Endothelial cell of umbilical vein (primary cell): ENCODE data around the gene CCL21. TPM values are rescaled to one million over a fixed set of nuclear protein-coding genes. Genes with fewer than 3 reads are reported as not detected.

ENCODE experiments used
- BruUV-seq: library from RNA; stranded (reverse); fragments of 400-500 nt; replicated peaks from 2 replicates; lab custom pipeline; 2021; lab: Mats Ljungman, UMichigan
- CTCF ChIA-PET: fragments of 300-600, 350-600 bp; sonication (Branson Sonifier 250); formaldehyde crosslinking; loops from one replicate; lab custom pipeline; 2021; ENCODE audit warnings: antibody characterized with exemption, inconsistent platforms; lab: Charles Lee
- POLR2A ChIA-PET: fragments of 300-600, 350-600 bp; sonication (Branson Sonifier 250); formaldehyde crosslinking; loops from one replicate; lab custom pipeline; 2021; ENCODE audit warnings: antibody characterized with exemption, inconsistent platforms; lab: Charles Lee
- DNase-seq: peaks from one replicate; pipeline ENCODE4 v3.0.0-alpha.2; 2011; ENCODE audit warnings: low read depth, low spot score
- FAIRE-seq: peaks from 2 replicates; lab custom pipeline; 2011; peaks lifted over from hg19 to GRCh38; lab: Jason Lieb, UNC
- H2AFZ ChIP-seq: 2 replicates; pipeline ENCODE4 v1.6.0; 2012; ENCODE audit warnings: low read depth, low read length, control low read depth, inconsistent platforms
- H3K27ac ChIP-seq: 2 replicates; pipeline ENCODE4 v1.5.1; 2011; ENCODE audit warnings: low read depth, mild to moderate bottlenecking, control low read depth, low read length, moderate library complexity; ENCODE audit not compliant: insufficient read depth
- H3K27me3 ChIP-seq, 2 experiments: 2 replicates each; pipeline versions ENCODE4 v1.6.0 to v1.6.1; 2011; ENCODE audit warnings: low read length in 2 of 2, mixed read lengths in 1 of 2; ENCODE audit not compliant: control insufficient read depth in 2 of 2, insufficient read depth in 2 of 2
- H3K36me3 ChIP-seq, 2 experiments: 2 replicates in 1 of 2; 3 replicates in 1 of 2; pipeline ENCODE4 v1.5.1; 2011; ENCODE audit warnings: low read length in 2 of 2, mild to moderate bottlenecking in 1 of 2, moderate library complexity in 1 of 2; ENCODE audit not compliant: control insufficient read depth in 2 of 2, insufficient read depth in 2 of 2; ENCODE audit errors: extremely low read depth in 1 of 2
- H3K4me1 ChIP-seq: 3 replicates; pipeline ENCODE4 v1.5.1; 2011; ENCODE audit warnings: mild to moderate bottlenecking, low read length; ENCODE audit not compliant: control insufficient read depth, insufficient read depth; ENCODE audit errors: extremely low read depth
- H3K4me2 ChIP-seq: 2 replicates; pipeline ENCODE4 v1.6.1; 2011; ENCODE audit warnings: low read length, control low read depth, mixed read lengths; ENCODE audit not compliant: insufficient read depth
- H3K4me3 ChIP-seq, 3 experiments: fragments of 200-600 bp in 1 of 3; sonication (generic), shearing (Covaris generic) in 1 of 3; replicated peaks in 1 of 3; 2 replicates each; pipeline ENCODE4 v1.5.1; 2011 to 2016; ENCODE audit warnings: control low read depth in 3 of 3, low read length in 3 of 3, mild to moderate bottlenecking in 2 of 3, inconsistent platforms in 1 of 3, low read depth in 1 of 3, moderate library complexity in 1 of 3; ENCODE audit not compliant: insufficient read depth in 1 of 3
- H3K79me2 ChIP-seq: 2 replicates; pipeline ENCODE4 v1.6.0; 2012; ENCODE audit warnings: low read length, inconsistent platforms; ENCODE audit not compliant: control insufficient read depth, insufficient read depth
- H3K9ac ChIP-seq: replicated peaks from 2 replicates; pipeline ENCODE3; 2011; ENCODE audit warnings: low read length, control low read depth; ENCODE audit not compliant: insufficient read depth; ENCODE audit errors: extremely low read depth
- H3K9me1 ChIP-seq: replicated peaks from 3 replicates; pipeline ENCODE4 v1.6.0; 2011; ENCODE audit warnings: mild to moderate bottlenecking, low read length; ENCODE audit not compliant: control insufficient read depth, insufficient read depth; ENCODE audit errors: extremely low read depth
- H3K9me3 ChIP-seq: replicated peaks from 2 replicates; pipeline ENCODE4 v1.5.1; 2012; ENCODE audit warnings: low read length, inconsistent platforms; ENCODE audit not compliant: control insufficient read depth, insufficient read depth
- H4K20me1 ChIP-seq: replicated peaks from 2 replicates; pipeline ENCODE3; 2011; ENCODE audit warnings: mild to moderate bottlenecking, low read length; ENCODE audit not compliant: control insufficient read depth, insufficient read depth; ENCODE audit errors: extremely low read depth
- CTCF ChIP-seq, 2 donors: IDR thresholded peaks; 1 replicate in 1 of 2; 2 replicates in 1 of 2; pipeline ENCODE4 v1.5.1; 2011; ENCODE audit warnings: low read length in 2 of 2, mild to moderate bottlenecking in 2 of 2, moderate library complexity in 2 of 2, control low read depth in 1 of 2, inconsistent platforms in 1 of 2, low read depth in 1 of 2; ENCODE audit not compliant: insufficient read depth in 1 of 2; ENCODE audit errors: extremely low read depth in 1 of 2
- EZH2 ChIP-seq: IDR thresholded peaks from 2 replicates; pipeline ENCODE4 v1.6.1; 2012; ENCODE audit warnings: borderline replicate concordance, low read depth, mild to moderate bottlenecking, moderate library complexity, low read length, inconsistent platforms; ENCODE audit not compliant: severe bottlenecking
- FOS ChIP-seq: IDR thresholded peaks from 2 replicates; pipeline ENCODE4 v1.6.1; 2011; ENCODE audit warnings: mild to moderate bottlenecking, low read length, moderate library complexity, borderline replicate concordance; ENCODE audit not compliant: insufficient read depth
- GATA2 ChIP-seq: IDR thresholded peaks from 2 replicates; pipeline ENCODE4 v1.7.0; 2011; ENCODE audit warnings: low read depth, mild to moderate bottlenecking, moderate library complexity, mixed read lengths, low read length; ENCODE audit not compliant: insufficient read length, insufficient read depth
- JUN ChIP-seq: IDR thresholded peaks from 2 replicates; pipeline ENCODE4 v1.6.1; 2011; ENCODE audit warnings: borderline replicate concordance, low read depth; ENCODE audit not compliant: insufficient read length, insufficient read depth
- MYC ChIP-seq: IDR thresholded peaks from one replicate; pipeline ENCODE4 v1.6.1; 2011; ENCODE audit warnings: mild to moderate bottlenecking, low read depth, low read length
- POLR2A ChIP-seq: IDR thresholded peaks from 2 replicates; pipeline ENCODE4 v1.6.1; 2012; ENCODE audit warnings: low read depth, mild to moderate bottlenecking, control low read depth, low read length
- POLR2AphosphoS5 ChIP-seq: IDR thresholded peaks from 2 replicates; pipeline ENCODE4 v1.6.1; 2012; ENCODE audit warnings: low read depth, mild to moderate bottlenecking, control low read depth, low read length, moderate library complexity; ENCODE audit not compliant: insufficient read depth
- dilution Hi-C: fragments of 300-500 bp; cut with MboI; formaldehyde crosslinking; loops from one replicate; pipeline ENCODE4 v1.15.0; 2019; ENCODE audit warnings: low sequenced_read_pairs; ENCODE audit not compliant: extremely low pct_ligation_motif_present
- intact Hi-C: fragments of 100-400 bp; cut with micrococcal nuclease; formaldehyde crosslinking; loops from one replicate; pipeline ENCODE4 v1.10.0; 2022
- polyA plus RNA-seq, 4 experiments: library from polyadenylated mRNA; depleted of rRNA in 3 of 4; stranded (reverse) in 3 of 4; unstranded in 1 of 4; fragments of >200 nt; gene quantifications; 2 replicates each; pipeline versions ENCODE4 v1.2.1 to v1.2.3, GENCODE V29; 2011 to 2012; ENCODE audit warnings: missing spikeins in 1 of 4
- total RNA-seq: library from RNA; stranded (reverse); gene quantifications from 2 replicates; pipeline ENCODE4 v1.2.3, GENCODE V29; 2021
- TF ChIP-seq, protein P1 (sequence below): IDR thresholded peaks from 2 replicates; pipeline ENCODE4 v1.6.1; 2011; ENCODE audit not compliant: insufficient read depth, insufficient read length

Gene CCL21
- total and polyA plus RNA-seq, 2 donors (not counting 3 experiments of a cell fraction or from before 2014, with no cell fraction given): 0.17 TPM; not detected in 1

DNA sequence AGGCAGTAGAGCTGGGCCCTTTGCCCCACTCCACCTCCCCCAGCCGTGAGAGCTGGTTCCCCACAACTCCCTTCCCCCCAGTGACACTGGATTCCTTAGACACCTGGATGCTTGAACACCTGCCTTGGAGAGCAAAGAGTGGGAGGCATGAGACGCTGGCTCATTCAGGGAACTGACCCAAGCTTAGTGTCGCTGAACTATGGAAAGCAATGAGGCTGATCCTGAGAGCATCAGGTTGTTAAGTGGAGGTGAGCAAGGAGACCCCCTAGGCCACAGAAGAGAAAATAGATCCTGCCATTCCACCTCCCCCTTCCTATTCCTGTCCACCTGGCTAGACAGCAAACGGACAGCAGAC is 20.8 kb downstream of the CCL21 start:
- TF ChIP-seq, protein P1, sequence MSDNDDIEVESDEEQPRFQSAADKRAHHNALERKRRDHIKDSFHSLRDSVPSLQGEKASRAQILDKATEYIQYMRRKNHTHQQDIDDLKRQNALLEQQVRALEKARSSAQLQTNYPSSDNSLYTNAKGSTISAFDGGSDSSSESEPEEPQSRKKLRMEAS: no peak
- TF ChIP-seq EZH2 (no peak), MYC (no peak), FOS (no peak), JUN (no peak), POLR2AphosphoS5 (no peak), GATA2 (no peak), POLR2A (no peak), CTCF (IDR thresholded peaks at IDR 0.05; ENCODE audit: extremely low read depth in 1 of 2, insufficient read depth in 1 of 2, low read depth in 1 of 2, low read length in 2 of 2) (no peak)
- Histone ChIP-seq H3K4me2 (no peak overlapping the region), H4K20me1 (no peaks in the 10 kb centered on the region), H3K27me3 (peaks cover 4 to 7% of the 10 kb centered on the region in 2 experiments), H3K4me3 (no peak overlapping the region), H3K36me3 (no peaks in the 10 kb centered on the region), H3K27ac (no peak overlapping the region), H3K9me3 (no peaks in the 10 kb centered on the region), H3K9ac (no peak overlapping the region), H3K79me2 (no peaks in the 10 kb centered on the region), H3K9me1 (no peaks in the 10 kb centered on the region), H2AFZ (no peak overlapping the region), H3K4me1 (no peaks in the 10 kb centered on the region)
- POLR2A ChIA-PET: no interaction called here
- dilution Hi-C loops (no loop called here), intact Hi-C loops (no loop called here)
- CTCF ChIA-PET: interaction anchor here (1.0 kb wide), 1 partner anchor 13 kb away, joined by 4 read pairs; no protein-coding TSS in a partner anchor
- no TSS peak for BruUV-seq
- no peak for DNase-seq
- no peak for FAIRE-seq
